HG02610 (cell line): ENCODE results near the gene ADAMTS14.
"Not testable (repeated sequence)": the region's sequence is repeated elsewhere in the genome, so short reads cannot be mapped to it uniquely, and the experiment has no call there.

Source experiments
- ATAC-seq: cut with Tn5 transposase; IDR thresholded peaks from one replicate; pipeline ENCODE4 v1.9.1; 2021; ENCODE audit warnings: mild to moderate bottlenecking, moderate library complexity; ENCODE audit not compliant: unreplicated experiment

ADAMTS14 gene

GRCh38 chr10:70763567-70763966 lies 91.3 kb downstream of the ADAMTS14 start:
- no peak for ATAC-seq

- no peak for ATAC-seq
Measured at GRCh38 chr10:70765794-70766594, 93.7 kb downstream of the ADAMTS14 start.

GRCh38 chr10:70768026-70768685 lies 95.8 kb downstream of the ADAMTS14 start:
- ATAC-seq = not testable (repeated sequence)

- no peak for ATAC-seq
Measured at GRCh38 chr10:70769121-70769520, 96.8 kb downstream of the ADAMTS14 start.

GRCh38 chr10:70770001-70770400 lies 97.7 kb downstream of the ADAMTS14 start:
- ATAC-seq = no peak

- ATAC-seq = not testable (repeated sequence)
Measured at GRCh38 chr10:70770516-70770915, 98.2 kb downstream of the ADAMTS14 start.

- ATAC-seq = no peak
Measured at GRCh38 chr10:70771311-70772194, 99.2 kb downstream of the ADAMTS14 start.

- no peak for ATAC-seq
Measured at GRCh38 chr10:70772627-70773026, 100.3 kb downstream of the ADAMTS14 start.

- ATAC-seq = no peak
Measured at GRCh38 chr10:70773461-70773860, 101.2 kb downstream of the ADAMTS14 start.

- no peak for ATAC-seq
Measured at GRCh38 chr10:70773965-70774809, 101.9 kb downstream of the ADAMTS14 start.

- no peak for ATAC-seq
Measured at GRCh38 chr10:70774810-70775678, 102.7 kb downstream of the ADAMTS14 start.

GRCh38 chr10:70775679-70776454 lies 103.6 kb downstream of the ADAMTS14 start:
- ATAC-seq = no peak

- no peak for ATAC-seq
Measured at GRCh38 chr10:70776455-70777005, 104.2 kb downstream of the ADAMTS14 start.

GRCh38 chr10:70777063-70777875 lies 105.0 kb downstream of the ADAMTS14 start:
- ATAC-seq = no peak

- ATAC-seq = no peak
Measured at GRCh38 chr10:70778267-70778924, 106.1 kb downstream of the ADAMTS14 start.

GRCh38 chr10:70779088-70779487 lies 106.8 kb downstream of the ADAMTS14 start:
- ATAC-seq = no peak
